Left lobe of liver (tissue), 2 donors: ENCODE measurements around the gene RTN4IP1. TPM values are rescaled to one million over a fixed set of nuclear protein-coding genes. Genes with fewer than 3 reads are reported as not detected.
"Not testable (repeated sequence)": the region's sequence is repeated elsewhere in the genome, so short reads cannot be mapped to it uniquely, and the experiment has no call there.

ENCODE experiments used
- ATAC-seq: fragments of 200-7000 bp; cut with Tn5 transposase; one replicate; pipeline ENCODE4 v1.9.1; 2020; ENCODE audit warnings: mild to moderate bottlenecking, moderate library complexity
- DNase-seq: peaks from one replicate; pipeline ENCODE4 v3.0.0-alpha.2; 2020; ENCODE audit warnings: low spot score
- total RNA-seq: library from RNA; stranded (reverse); gene quantifications from one replicate; pipeline ENCODE4 v1.2.1, GENCODE V29; 2021
- donor health status: DM: no; HTN: no; CAD: no; lungs with moderate emphysema.
- donor health status: DM: no; HTN: yes; CAD: no.

The RTN4IP1 gene
- total RNA-seq, 1 donor from 2014 or later: 6.3 TPM

DNA sequence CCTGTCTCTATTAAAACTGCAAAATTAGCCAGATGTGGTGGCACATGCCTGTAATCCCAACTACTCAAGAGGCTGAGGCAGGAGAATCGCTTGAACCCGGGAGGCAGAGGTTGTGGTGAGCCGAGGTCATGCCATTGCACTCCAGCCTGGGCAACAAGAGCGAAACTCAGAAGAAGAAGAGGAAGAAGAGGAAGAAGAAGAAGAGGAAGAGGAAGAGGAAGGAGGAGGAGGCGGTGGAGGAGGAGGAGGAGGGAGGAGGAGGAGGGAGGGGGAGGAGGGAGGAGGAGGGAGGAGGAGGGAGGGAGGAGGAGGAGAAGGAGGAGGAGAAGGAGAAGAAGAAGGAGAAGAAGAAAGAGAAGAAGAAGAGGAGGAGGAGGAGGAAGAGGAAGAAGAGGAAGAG lies 40.4 kb downstream of the RTN4IP1 start:
- not testable (repeated sequence) for DNase-seq, ATAC-seq

DNA sequence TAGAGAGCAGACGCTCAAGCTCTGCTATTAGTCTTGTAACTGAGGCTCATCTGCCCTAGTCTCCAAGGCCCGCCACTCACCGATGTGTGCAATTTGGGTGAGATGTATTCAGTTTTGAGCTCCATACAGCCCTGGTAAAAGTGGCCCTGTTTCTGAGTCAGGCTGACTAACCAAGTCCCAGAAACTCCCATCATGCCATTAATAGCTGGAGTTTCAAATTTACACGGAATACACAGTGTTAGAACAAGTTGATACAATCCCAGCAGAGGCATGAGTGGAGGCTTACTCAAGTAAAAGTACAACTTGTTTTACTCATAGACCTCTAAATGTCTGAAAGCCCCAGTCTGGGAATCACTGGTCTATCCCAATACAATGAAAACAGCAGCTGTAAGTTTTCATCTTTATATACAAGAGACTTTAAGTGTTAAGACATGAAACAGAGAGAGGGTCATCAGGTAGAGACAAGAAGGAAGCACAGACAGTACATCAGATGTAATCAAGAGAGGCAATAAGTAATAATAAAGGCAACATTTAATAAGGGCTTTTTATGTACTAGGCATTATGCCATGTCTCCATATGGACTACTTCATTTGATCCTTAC lies 42.4 kb downstream of the RTN4IP1 start:
- DNase-seq (no peak), ATAC-seq (no peak)

DNA sequence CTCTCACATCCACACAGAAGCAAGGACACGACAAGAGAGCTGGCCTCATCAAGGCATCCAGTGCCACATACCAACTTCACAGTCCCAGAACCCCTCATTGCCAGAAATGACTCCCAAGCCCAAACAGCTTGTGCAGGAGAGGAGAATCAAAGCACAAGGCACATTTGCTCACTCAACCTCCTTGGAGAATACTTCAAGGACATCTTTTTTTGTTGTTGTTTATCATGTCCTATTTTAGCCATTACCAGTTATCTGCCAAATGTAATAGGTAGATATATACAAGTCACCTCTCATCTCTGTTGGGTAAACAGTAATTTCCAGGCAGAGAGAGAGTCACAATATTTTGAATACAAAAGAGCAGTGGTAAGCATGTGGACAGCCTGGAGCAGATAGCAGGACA lies 47.8 kb downstream of the RTN4IP1 start:
- ATAC-seq (no peak), DNase-seq (no peak)

DNA sequence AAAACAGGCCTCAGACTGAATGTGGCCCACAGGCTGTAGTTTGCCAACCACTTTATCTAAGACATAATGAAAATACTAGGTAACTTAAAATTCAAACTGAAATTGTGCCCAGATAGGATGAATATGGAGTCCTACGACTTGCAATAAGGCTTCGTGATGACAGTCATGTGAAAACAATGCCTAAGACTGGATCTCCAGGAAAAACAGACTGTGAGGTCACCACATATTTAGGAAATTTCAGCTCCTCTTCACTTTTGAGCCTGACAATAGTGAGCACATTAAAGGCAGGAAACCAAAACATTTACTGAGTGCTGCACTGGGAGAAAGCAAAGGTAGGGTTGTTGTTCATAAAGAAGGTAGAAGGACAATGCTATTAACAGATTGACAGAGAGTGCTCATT lies 50.0 kb downstream of the RTN4IP1 start:
- DNase-seq (no peak), ATAC-seq (no peak)

DNA sequence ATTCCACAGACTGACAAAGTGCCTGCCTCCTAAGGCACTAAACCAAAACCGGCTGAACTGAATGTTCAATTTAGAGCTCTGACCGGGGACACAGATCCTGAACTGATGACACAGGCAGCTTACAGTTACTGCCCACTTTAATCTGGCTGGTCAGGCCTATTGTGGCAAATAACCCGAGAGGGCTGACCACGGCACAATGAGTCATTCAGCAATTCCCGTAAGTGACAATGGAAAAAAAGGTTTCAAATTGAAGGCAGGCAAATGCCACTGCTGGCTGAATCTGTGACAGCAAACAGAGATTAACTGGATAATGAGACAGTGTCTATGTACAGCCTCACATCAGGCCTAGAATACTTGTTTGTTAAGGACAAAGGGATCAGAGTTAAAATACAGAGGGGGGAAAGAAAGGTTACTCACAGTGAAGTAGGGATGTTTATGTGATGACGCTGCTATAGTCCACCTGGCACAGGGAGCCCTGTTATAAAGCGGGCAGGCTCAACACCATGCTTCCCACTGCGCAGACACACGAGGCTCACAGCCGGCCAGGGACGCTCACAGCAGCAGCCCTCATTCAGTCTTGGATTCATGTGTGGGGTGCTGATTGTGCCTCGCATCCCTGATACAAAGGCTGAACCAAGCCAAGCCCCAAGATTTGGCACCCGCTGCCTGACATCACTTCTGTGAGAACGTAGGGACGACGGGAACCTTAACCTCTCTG lies 54.4 kb downstream of the RTN4IP1 start:
- DNase-seq (no peak), ATAC-seq (no peak)

DNA sequence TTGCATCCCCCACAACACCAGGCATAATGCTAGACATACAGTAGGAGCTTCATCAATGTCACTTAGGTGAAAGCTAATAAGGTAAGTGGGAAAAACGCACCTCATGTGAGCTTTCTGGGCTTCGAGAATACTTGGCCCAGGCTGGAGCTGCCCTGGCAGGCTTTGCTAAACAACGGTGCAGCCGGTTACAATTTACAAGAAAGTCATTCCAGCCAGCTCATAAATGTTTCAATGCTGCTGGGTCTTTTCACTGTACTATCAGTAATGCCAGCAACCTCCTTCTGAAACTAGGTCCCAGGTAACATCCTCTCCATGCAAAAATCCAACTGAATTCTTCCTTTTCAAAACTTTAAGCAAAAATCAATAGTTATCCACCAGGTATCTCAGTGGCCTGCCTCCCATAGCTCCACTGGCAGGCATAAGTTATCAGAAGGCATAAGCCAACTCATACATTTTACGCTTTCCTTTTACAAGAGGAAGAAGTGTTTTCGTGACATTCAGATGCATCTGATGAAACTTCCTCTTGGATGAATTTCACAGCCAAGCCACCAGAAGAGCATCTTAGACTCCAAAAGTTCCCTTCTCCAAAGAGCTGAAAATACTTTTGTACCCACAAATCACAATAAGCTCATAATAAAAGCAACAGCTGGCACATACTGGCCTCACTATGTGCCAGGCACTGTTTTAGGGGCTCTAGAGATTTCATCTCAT lies 56.3 kb downstream of the RTN4IP1 start:
- ATAC-seq: no peak

DNA sequence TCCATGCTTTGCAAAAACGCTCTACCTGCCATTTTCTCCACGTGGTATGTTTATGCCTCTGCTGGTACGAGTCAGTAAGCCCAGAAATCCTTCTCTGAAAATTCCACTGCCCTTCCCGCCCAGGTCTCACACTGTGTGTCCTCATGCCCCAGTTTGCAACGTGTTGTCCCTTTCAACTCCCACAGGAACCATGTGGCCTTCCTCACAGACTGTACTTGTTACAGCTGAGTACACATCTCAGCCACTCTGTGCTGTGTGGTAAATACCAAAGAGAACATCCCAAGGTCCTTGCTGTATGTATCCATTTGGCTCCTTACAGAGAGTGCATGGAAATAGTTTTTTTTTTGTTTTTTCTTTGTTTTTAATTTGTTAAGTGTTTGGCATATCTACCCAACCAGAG lies 56.9 kb downstream of the RTN4IP1 start:
- DNase-seq (no peak), ATAC-seq (no peak)

More for the DNA sequence above, 56.3 kb downstream of the RTN4IP1 start:
- DNase-seq: no peak

DNA sequence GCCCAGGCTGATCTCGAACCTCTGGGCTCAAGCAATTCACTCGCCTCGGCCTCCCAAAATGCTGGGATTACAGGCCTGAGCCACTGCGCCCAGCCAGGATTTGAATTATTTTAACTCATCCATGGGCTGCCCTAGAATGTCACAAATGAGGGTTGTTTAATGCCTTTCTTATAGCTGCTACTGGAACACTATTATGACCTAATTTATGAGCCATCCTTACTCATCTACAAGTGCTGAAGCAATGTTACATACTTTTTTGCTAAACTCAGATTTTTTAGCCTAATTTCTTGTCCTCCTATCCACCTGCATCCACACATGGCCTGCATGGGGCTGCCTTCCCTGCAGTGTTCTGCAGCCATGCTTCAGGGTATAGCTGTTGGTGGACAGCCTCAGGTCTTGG lies 59.9 kb downstream of the RTN4IP1 start:
- DNase-seq: no peak
- no peak for ATAC-seq

DNA sequence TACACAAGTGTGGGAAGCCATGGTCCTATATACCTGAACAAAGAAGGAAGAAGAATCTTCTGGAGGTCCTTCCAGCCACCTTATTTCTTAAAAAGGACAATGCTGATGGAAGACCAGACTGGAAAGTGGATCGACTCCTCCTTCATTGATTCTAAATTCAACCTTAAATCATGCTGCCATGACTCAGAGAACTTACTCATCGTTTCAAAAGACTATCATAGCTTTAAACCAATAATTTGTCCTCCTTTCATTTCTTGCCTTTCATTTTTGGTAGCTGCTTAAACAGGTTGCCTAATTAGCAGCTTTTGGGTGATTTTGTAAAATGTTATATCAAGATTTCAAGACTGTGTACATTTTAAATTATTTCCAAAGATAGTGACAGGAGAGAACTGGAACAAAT lies 60.8 kb downstream of the RTN4IP1 start:
- DNase-seq (no peak), ATAC-seq (no peak)

DNA sequence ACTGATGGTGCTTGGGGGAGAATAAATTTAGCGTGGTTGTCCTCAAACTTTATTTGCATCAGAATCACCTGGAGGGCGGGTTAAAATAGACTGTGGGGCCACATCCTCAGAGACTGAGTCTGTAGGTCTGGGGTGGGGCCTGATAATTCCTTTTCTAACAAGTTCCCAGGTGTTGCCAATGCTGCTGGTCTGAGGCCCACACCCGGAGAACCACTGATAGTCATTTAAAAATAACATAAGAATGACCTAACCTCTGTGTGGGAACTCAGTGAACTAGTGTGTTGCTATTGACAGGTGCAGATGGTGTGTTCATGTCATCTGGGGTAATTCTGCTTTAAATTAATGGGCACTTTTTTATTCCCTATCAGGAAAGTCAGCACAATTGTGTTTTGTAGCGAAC lies 64.8 kb downstream of the RTN4IP1 start:
- no peak for DNase-seq
- ATAC-seq: no peak

DNA sequence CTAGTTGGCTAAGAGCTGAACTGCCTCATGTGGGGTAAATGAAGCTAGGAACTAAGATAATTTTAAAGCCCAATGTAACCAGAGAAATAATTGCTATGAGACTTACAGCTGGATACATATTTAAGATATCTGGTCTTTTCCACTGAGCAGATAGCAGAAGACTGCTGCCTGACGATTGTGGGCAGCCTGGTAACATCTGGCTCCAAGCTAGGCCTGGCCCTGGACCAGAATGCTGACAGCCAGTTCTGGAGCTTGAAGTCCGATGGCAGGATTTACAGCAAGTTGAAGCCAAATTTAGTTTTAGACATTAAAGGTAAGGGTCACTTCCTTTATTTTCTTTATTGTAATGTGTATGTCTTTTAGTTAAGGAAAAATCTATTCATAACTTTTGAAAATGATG lies 65.7 kb downstream of the RTN4IP1 start:
- no peak for DNase-seq
- ATAC-seq: peak; percentile 57

DNA sequence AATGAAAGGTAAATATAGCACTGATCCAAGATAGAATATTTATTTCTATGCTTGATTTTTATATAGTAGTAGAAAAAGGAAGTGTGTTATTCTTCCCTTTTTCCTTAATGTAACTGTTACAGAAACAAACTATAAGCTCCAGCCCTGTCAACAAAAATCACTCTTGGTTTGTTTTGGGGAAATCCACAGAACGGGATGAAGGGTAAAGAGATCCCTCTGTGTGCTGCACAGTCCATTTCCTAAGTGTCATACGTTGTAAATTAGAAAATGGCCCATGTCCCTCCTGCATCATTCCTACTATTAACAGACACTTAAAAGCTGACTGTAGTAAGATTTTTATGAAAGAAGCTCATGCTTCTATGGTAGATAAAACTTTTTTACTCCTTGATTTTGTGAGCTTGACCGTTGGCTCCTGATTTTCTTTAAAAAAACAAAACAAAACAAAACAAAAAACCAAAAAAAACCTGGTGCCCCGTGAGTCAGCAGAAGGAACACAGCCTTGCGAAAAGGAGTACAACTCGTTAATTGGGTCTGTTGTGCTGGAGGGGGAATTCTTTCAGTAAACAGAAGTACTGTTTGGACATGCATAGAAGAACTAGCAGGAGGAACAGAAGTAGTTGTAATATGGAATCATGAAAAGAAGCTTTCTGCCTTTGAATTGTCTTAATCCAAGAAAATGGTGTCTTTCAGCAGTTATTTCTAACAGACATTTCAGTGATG lies 67.5 kb downstream of the RTN4IP1 start:
- DNase-seq (no peak), ATAC-seq (no peak)

DNA sequence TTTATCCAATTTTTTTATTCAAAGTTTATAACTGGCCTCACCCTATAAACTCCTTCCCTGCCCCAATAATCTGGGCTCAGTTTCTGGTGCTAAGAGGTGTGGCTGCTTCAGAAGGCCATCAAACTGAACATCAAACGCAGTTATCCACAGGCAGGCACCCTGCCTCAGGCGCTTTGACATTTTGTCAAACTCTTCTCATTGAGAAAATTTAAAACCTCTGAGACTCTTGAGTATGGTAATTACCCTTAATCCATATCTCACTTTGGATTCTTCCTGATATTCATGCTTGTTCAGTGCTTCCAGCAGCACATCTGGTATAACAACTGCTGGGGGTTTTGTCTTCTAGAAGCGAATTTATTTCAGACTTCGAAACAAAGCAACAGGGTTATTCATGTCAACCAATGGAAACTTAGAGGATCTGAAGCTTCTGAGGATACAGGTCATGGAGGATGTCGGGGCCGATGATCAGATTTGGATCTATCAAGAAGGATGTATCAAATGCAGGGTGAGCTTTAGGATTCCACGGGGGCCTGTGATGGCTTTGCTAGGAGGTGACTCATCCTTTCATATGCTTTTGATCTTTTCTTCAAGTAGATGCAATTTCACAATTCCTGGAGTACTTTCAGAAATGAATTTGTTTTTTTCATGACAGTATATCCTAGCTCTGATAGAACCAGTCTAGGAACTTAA lies 68.2 kb downstream of the RTN4IP1 start:
- DNase-seq (no peak), ATAC-seq (no peak)

DNA sequence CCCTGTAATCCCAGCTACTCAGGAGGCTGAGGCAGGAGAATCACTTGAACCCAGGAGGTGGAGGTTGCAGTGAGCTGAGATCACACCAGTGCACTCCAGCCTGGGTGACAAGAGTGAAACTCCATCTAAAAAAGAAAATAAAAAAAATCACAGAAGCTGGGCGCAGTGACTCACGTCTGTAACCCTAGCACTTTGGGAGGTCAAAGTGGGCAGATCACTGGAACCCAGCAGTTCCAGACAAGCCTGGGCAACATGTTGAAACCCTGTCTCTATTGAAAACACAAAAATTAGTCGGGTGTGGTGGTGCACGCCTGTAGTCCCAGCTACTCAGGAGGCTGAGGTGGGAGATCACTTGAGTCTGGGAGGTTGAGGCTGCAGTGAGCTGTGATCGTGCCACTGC lies 69.6 kb downstream of the RTN4IP1 start:
- not testable (repeated sequence) for DNase-seq, ATAC-seq

DNA sequence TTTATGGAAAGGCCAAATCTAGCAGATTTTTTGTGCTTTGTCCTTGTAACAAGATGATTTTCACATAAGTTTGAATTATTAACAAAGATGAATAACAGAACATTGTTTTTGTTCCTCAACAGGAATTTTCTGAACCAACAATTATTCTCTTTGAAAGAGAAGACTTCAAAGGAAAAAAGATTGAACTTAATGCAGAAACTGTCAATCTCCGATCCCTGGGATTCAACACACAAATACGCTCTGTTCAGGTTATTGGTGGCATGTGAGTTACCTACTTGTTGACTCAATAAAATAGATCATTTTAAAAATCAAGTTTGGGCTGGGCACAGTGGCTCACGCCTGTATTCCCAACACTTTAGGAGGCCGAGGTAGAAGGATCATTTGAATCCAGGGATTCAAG lies 70.9 kb downstream of the RTN4IP1 start:
- DNase-seq: no peak
- ATAC-seq: no peak

DNA sequence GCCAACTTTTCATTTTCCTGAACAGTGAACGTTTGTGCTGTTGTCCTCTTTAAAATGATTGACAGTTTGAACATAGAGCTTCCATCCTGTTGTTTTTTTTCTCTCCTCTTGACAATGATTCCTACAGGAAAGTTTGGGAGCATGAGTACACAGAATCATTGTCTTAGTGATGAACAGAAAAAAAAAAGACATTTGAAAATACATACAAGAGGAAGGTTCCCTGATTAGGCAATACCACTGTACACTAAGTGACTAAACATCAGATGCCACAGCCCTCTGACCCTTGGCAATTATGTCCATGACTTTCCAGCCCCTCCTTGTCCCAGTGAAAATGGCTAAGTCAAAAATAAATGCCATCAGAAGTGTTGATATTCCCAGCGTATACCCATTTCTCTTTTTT lies 71.5 kb downstream of the RTN4IP1 start:
- peak; percentile 28 for ATAC-seq
- DNase-seq: no peak

DNA sequence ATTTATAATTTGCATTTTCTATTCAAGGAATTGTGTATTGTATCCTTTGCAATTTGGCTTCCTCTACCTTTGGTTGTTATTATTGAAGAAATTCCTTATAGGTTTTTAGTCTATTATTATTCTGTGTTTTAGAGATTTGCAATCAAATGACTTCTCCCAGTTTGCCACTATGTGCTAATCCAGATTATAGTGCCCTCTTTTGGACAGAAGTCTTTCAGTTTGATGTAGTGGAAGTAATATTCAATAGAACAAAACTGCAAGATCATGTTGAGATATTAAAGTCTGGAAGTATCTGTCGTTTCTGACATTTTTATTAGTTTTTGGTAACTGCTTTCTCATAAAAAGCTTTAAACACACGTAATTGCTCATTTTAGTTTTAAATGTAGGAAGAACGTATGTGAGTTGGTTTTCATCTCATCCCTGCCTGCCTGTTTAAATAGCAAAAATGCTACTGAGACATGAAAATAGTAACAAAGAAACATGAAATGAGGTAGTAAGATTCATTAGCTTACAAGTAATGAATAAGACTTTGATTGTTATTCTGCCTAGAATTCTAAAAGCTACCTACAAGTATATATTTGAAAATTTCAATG lies 72.8 kb downstream of the RTN4IP1 start:
- ATAC-seq: peak; percentile 70
- no peak for DNase-seq

DNA sequence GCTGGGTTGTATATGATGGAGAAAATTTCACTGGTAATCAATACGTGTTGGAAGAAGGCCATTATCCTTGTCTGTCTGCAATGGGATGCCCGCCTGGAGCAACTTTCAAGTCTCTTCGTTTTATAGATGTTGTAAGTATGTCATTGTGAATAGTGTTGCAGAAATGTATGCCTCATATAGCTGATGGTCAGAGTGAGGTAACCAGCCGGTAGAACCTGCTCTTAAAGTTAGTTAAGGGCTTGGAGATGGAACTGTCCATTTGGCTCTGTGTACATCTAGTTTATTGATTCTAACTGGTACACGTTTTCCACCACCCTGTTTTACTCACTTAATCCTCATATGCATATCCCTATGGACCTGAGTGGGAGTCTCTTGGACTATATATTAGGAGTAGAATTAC lies 73.5 kb downstream of the RTN4IP1 start:
- ATAC-seq (no peak), DNase-seq (no peak)

DNA sequence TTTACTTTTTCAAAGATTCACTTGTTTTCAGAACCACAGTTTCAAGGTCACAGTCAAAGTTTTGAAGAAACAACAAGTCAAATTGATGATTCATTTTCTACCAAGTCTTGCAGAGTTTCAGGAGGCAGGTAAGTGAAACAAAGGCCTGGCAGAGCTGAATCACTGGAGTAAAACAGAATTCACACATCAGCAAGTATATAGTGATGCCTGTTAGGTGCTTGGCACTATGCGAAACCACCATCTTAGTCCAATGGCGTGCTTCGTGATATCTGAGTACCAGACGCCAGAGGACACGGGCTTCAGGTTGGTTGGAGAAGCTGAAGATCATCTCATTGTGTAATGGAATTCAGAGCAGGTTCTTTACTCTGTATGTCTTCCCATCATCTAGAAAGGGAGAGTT lies 75.9 kb downstream of the RTN4IP1 start:
- ATAC-seq (no peak), DNase-seq (no peak)

DNA sequence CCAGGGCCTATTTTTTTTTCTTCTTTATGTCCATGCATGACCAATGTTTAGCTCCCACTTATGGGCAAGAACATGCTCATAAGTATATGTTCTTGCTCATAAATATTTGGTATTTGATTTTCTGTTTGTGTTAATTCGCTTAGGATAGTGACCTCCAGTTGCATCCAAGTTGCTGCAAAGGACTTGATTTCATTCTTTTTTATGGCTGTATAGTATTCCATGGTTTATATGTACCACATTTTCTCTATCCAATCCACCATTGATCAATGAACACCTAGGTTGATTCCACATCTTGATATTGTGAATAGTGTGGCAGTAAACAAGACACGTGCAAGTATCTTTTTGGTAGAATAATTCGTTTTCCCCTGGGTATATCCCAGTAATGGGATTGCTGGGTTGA lies 78.1 kb downstream of the RTN4IP1 start:
- no peak for ATAC-seq

DNA sequence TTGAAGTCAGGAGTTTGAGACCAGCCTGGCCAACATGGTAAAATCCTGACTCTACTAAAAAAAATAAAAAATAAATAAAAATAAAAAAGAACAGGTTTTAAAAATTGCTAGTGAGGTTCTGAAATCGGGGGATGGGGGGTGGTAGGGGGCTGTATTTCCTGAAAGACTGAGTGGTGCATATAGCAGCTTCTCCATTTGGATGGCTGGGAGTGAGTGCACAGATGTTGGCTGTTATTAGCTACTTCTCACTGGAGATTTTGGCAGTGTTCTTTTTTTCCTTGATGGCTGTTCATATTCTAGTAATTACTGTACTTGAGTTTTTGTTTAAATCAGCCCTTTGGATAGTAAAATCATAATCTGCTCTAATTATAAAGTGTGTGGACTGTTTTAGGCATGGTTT lies 79.8 kb downstream of the RTN4IP1 start:
- ATAC-seq: no peak

More for the DNA sequence above, 78.1 kb downstream of the RTN4IP1 start:
- DNase-seq: no peak

More for the DNA sequence above, 79.8 kb downstream of the RTN4IP1 start:
- DNase-seq: no peak
